OCI-LY7 (cell line): ENCODE measurements around the gene CPZ.

Source experiments
- CTCF ChIP-seq: fragments of 200-600 bp; sonication (generic); conservative IDR thresholded peaks from 2 replicates; pipeline ENCODE4 v1.5.1; 2014; ENCODE audit warnings: mild to moderate bottlenecking, antibody characterized with exemption, low read length, moderate library complexity, mixed read lengths
- EZH2phosphoT487 ChIP-seq: fragments of 200-600 bp; sonication (generic); IDR thresholded peaks from 2 replicates; pipeline ENCODE4 v1.6.1; 2018; ENCODE audit warnings: low read depth, borderline replicate concordance, mild to moderate bottlenecking, mixed run types, antibody characterized with exemption, low read length, moderate library complexity, mixed read lengths

- TF ChIP-seq CTCF (no peak), EZH2phosphoT487 (no peak)
These were observed 26.6 kb downstream of the CPZ start for GRCh38 chr4:8618961-8619720.
